Lower leg skin (tissue), 3 donors: Measurements from ENCODE around the gene BBS1.

ENCODE experiments used
- POLR2A ChIP-seq, 2 donors: fragments of 450-650 bp; IDR thresholded peaks; one replicate each; pipeline ENCODE4 v1.6.1; 2016 to 2017; ENCODE audit warnings: antibody characterized with exemption in 2 of 2, mild to moderate bottlenecking in 1 of 2, moderate library complexity in 1 of 2
- TF ChIP-seq, protein P1 (sequence below), 3 donors: fragments of 450-650 bp; IDR thresholded peaks; one replicate each; pipeline ENCODE4 v1.5.1; 2016; ENCODE audit warnings: antibody characterized with exemption in 3 of 3, mild to moderate bottlenecking in 3 of 3, moderate library complexity in 2 of 3

- TF ChIP-seq, protein P1, sequence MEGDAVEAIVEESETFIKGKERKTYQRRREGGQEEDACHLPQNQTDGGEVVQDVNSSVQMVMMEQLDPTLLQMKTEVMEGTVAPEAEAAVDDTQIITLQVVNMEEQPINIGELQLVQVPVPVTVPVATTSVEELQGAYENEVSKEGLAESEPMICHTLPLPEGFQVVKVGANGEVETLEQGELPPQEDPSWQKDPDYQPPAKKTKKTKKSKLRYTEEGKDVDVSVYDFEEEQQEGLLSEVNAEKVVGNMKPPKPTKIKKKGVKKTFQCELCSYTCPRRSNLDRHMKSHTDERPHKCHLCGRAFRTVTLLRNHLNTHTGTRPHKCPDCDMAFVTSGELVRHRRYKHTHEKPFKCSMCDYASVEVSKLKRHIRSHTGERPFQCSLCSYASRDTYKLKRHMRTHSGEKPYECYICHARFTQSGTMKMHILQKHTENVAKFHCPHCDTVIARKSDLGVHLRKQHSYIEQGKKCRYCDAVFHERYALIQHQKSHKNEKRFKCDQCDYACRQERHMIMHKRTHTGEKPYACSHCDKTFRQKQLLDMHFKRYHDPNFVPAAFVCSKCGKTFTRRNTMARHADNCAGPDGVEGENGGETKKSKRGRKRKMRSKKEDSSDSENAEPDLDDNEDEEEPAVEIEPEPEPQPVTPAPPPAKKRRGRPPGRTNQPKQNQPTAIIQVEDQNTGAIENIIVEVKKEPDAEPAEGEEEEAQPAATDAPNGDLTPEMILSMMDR (IDR thresholded peaks at IDR 0.05): no peak
- no peak for TF ChIP-seq POLR2A (IDR thresholded peaks at IDR 0.05)
These were observed 51.5 kb downstream of the BBS1 start for GRCh38 chr11:66561975-66562248.
